ENCODE measurements around the gene PPIB.
"Not testable (repeated sequence)": the region's sequence is repeated elsewhere in the genome, so short reads cannot be mapped to it uniquely, and the experiment has no call there.

Gene PPIB

GRCh38 chr15:64137226-64137833 lies 25.5 kb downstream of the PPIB start:
- no peak for DNase-seq

DNA sequence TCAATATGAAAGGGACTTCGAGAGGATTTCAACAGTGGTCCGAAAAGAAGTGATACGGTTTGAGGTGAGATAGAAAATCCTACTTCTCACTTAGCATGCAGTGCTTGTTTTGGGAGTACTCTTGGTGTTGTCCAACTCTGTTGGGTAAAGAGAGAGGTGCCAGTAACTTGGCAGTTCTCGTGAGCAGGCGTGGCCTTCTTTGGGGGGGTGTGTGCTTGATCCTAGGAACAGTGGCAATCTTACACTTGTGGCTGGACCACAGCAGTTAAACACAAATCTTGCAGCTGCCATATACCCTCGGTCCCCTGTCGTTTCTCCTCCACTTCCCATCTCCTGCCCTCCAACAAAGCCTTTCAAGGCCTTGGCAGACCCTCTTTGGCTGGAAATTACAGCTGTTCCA lies 26.5 kb downstream of the PPIB start:
- no peak for DNase-seq

DNA sequence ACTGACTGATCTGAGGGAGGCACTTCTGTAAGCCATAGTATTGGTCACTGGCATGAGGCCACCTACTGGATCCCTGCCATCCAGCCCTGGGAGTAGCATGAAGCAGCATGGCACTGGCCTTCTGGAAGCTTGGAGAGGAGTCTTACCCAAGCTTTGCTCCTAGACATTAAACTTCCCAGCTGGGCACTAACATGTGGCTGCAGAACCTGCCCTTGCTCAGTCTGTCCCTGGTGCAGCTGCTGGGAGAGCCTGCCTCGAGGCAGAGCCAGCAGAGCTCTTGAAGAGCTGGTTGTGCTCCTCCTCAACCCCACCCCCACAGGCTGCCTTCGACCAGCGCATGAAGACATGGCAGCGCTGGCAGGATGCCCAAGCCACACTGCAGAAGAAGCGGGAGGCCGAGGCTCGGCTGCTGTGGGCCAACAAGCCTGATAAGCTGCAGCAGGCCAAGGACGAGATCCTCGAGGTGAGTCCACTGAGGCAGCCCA lies 28.4 kb downstream of the PPIB start:
- no peak for DNase-seq

DNA sequence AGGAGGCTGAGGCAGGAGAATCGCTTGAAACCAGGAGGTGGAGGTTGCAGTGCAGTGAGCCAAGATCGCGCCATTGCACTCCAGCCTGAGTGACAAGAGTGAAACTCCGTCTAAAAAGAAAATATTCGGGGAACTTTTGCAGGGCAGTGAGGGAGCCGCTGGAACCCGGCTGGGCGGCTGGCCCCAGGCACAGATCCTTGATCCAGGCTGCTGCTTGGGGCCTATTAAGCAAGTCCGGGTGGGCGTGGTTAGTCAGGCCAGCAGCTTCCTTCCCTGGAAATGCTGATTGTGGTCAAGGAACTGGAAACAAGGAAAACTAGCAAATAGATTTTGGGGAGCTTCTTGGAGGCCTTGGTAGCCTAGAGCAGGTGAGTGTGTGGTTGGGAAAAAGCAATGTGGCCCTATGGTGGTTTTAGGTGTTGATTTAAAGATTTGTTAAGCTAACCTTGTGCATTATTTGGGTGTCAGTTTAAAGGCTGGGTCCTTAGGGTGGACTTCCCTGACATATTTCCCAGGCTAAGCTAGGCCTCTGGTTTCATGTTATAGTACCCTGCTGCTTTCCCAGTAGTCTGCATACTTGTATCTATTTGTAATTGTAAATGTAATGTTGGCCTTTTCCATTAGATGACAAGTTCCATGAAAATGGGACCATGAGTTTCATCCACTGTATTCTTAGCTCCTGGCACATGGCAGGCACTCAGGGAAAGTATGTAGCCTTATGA lies 29.0 kb downstream of the PPIB start:
- DNase-seq, result no peak

- DNase-seq, result no peak
These were observed 30.6 kb downstream of the PPIB start for GRCh38 chr15:64132217-64132616.

- no peak for DNase-seq
These were observed 31.3 kb downstream of the PPIB start for GRCh38 chr15:64131547-64131946.

DNA sequence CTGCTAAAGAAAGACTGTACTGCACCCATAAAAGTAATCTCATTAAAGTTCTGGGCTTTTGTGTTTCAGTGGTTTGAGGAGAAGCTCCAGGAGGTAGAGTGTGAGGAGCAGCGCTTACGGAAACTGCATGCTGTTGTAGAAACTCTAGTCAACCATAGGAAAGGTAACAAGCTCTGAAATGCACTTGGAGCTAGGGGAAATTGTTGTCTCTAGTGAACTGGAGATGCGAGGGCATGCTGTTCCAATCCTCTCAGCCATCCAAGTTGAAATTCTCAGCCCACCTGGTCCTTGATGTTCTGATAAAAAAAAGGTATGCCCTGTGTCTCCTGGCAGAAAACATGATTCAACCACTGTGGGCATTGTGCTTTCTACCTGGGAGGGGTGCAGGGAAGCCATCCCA lies 32.7 kb downstream of the PPIB start:
- DNase-seq, result no peak

- DNase-seq, result no peak
These were observed 35.1 kb downstream of the PPIB start for GRCh38 chr15:64127521-64128270.

DNA sequence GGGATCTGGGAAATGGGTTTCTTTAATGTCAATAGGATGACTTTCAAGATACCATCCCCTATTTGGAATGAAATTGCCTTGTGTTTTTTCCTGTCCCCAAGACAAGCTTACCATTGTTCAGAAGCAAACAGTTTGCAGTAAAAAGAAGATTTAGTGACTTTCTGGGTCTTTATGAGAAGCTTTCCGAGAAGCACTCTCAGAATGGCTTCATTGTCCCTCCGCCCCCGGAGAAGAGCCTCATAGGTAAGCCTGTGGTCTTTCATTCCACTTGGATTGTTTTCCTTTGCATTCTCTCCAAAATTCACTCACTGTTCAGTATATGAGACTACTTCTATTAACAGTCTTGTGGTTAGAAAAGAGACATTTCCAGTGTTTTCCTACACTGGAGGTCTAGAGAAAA lies 36.8 kb downstream of the PPIB start:
- no peak for DNase-seq

- DNase-seq, result no peak
These were observed 39.9 kb downstream of the PPIB start for GRCh38 chr15:64122936-64123351.

- DNase-seq, result no peak
These were observed 40.4 kb downstream of the PPIB start for GRCh38 chr15:64122444-64122843.

DNA sequence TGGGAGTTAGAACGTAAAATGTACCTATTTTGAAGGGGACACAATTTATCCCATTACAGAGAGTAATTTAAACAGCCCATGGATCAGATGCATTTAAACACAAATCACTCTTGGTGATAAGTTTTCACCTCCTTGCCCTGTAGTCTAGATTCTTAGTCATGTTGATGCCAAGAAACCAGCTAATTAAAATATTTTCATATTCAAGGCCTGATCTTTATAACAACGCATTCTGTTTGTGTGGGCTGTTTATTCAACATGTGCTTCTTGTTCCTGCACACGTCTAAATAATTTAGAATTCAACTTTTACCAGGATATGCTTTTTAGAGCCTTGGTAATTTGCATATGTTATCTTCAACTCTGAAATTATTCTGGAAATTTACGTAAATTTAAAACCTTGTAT lies 41.2 kb downstream of the PPIB start:
- no peak for DNase-seq

DNA sequence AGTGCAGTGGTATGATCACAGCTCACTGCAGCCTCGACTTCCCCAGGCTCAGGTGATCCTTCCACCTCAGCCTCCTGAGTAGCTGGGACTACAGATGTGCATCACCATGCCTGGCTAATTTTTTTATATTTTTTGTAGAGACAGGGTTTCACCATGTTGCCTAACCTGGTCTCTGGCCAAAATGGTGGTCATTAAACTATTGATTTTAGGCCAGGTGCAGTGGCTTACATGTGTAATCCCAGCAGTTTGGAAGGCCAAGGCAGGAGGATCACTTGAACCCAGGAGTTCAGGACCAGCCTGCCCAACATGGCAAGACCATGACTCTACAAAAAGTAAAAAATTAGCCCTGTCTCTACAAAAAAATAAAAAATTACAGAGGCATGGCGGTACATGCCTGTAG lies 42.5 kb downstream of the PPIB start:
- DNase-seq, result not testable (repeated sequence)

DNA sequence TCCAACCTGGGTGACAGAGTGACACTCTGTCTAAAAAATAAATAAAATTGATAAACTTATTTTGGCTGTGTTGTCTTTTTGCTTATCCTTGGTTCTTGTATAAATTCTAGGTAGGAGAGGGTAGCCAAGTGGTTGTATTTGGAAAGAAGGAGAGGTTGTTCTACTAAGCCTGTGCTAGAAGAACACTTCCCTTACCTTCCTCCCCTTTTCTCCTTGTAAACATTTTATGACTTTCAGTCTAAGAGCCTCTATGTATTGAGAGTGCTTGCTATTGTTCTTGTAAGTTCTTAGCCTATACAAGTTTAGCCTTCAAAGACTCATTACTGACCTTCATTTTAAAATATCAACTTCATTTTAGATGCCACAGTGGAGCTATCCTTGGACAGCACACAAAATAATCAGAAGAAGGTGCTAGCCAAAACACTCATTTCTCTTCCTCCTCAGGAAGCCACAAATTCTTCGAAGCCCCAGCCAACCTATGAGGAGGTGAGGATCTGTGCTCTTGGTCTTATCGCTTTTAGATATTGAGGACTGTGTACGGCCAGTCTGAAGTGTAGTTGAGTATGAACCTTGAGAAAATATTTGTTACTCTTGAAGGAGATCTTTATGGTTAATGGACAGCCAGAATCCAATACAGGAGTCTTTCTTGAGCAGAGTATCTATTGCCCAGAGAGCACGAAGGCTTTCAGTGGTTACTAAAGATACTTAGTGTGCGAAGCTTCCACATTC lies 44.9 kb downstream of the PPIB start:
- DNase-seq, result no peak

- no peak for DNase-seq
These were observed 49.9 kb downstream of the PPIB start for GRCh38 chr15:64112904-64113303.

DNA sequence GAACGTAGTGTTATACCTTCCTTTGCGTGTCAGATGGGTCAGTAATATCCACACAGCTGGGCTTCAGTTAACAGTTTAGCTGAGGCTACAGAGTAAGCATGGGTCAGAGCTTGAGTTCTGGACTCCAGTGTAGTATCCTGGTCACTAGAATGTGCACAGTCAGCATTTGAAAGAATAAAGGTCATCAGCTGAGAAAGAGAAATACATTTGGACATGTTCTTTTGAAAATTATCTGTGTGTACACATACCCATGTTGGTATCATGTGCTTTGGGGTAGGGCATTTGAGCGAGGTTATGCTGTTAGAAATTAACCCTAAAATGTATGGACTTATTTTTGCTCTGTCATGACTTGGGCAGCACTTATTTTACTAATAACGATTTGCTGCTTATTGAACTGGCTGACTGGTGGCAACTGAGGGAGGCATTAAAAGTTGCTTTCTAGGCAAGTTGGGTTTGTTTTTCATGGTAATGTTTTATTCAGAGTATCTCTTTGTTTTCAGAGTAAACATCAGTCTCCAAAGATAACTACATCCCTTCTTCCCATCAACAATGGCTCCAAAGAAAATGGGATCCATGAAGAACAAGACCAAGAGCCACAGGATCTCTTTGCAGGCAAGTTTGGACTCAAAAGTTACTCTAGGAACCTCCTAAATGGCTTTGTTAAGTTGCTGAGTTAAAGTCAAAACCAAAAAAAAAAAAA lies 50.6 kb downstream of the PPIB start:
- DNase-seq, result no peak

DNA sequence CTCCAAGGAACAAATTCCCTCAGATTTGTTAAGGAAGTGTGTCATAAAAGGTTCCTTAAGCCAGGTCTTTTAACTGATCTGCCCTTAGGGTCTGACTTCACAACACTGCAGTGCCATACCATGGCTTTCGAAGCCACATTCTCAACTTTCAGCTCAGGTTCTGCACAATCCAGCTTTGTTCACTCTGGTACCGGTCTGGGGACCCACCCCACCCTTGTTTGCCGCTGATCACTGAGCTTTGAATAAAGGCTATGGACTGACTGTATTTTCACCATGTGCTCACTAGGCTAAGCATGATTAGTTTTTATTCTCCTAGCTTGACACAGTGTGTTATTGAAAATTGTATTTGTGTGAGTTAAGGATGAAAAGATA lies 51.2 kb downstream of the PPIB start:
- DNase-seq, result no peak

- DNase-seq, result no peak
These were observed 51.7 kb downstream of the PPIB start for GRCh38 chr15:64110950-64111678.

DNA sequence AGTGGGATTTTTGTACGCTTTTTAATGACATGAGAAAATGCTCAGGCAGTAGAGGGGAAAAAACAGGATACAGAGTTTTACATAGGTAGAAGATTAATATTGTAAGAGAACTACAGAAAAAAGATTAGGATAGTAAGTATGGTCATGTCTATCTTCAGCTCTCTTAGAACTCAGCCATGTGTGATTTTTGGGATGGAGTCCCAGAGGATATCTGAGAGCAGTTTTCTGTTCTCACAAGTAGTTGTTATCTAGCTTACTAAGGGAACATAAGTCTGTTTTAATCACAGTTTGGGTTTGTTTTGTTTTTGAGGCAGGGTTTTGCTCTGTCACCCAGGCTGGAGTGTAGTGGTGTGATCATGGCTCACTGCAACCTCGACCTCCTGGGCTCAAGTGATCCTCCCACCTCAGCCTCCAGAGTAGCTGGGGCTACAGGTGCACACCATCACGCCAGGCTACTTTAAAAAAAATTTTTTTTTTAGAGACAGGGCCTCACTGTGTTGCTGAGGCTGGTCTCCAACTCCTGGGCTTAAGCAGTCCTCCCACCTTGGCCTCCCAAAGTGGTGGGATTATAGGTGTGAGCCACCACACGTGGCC lies 52.6 kb downstream of the PPIB start:
- not testable (repeated sequence) for DNase-seq

DNA sequence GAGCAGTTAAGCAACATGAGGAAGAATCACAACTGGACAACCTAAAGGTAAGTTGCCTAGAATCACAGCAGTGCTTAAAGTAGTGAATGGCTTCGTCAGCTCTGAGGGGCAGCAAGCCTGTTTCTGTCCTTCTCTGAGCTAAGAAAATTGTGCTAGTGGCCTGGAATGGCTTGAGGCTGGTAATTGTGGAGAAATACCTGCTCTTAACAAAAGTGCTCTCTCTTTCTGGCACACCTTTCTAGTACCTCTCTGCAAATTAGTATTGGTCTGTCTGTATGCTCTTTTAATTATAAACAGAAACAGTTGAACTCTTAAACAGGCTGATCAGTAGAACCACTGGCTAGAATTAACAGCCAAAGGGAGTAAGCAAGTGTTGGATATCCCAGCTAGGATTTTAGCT lies 55.5 kb downstream of the PPIB start:
- DNase-seq, result no peak

All from effector CD8-positive, alpha-beta T cell (primary cell).